Measurements from ENCODE around the gene ATOH8. TPM values are rescaled to one million over a fixed set of nuclear protein-coding genes. Genes with fewer than 3 reads are reported as not detected.

The ATOH8 gene
- polyA plus RNA-seq, 1 donor (not counting 4 experiments of a cell fraction or from before 2014, with no cell fraction given): not detected

- Histone ChIP-seq H3K36me3 (ENCODE audit: control insufficient read depth in 2 of 2, extremely low read depth in 1 of 2, insufficient read depth in 2 of 2, low read length in 2 of 2) (no peaks in the 10 kb centered on the region), H3K9me3 (ENCODE audit: control insufficient read depth, low read depth, low read length) (no peaks in the 10 kb centered on the region), H3K27ac (ENCODE audit: control insufficient read depth, insufficient read depth, low read length) (no peak overlapping the region), H3K79me2 (ENCODE audit: control insufficient read depth, insufficient read depth, low read length) (no peaks in the 10 kb centered on the region), H3K27me3 (ENCODE audit: control insufficient read depth, extremely low read depth, insufficient read depth, low read length) (peaks cover 23% of the 10 kb centered on the region), H3K4me2 (ENCODE audit: control insufficient read depth, extremely low read depth, insufficient read depth, low read depth, low read length) (no peak overlapping the region), H3K9me1 (ENCODE audit: control insufficient read depth, extremely low read depth, insufficient read depth, low read length) (no peaks in the 10 kb centered on the region), H3K4me3 (ENCODE audit: control insufficient read depth in 2 of 3, extremely low read depth in 1 of 3, insufficient read depth in 2 of 3, low read depth in 1 of 3, low read length in 3 of 3) (no peak overlapping the region), H3K4me1 (ENCODE audit: control insufficient read depth, extremely low read depth, insufficient read depth, low read length) (no peaks in the 10 kb centered on the region), H2AFZ (ENCODE audit: control insufficient read depth, low read length) (no peak overlapping the region), H4K20me1 (ENCODE audit: control insufficient read depth, extremely low read depth, insufficient read depth, low read length) (peaks cover 3% of the 10 kb centered on the region), H3K9ac (ENCODE audit: control insufficient read depth, extremely low read depth, insufficient read depth, low read length) (no peak overlapping the region)
- no peak for TF ChIP-seq EZH2 (IDR thresholded peaks at IDR 0.05; ENCODE audit: low read length)
- TF ChIP-seq CTCF (optimal IDR thresholded peaks at IDR 0.05 in 1 of 3, IDR thresholded peaks at IDR 0.05 in 1 of 3, conservative IDR thresholded peaks at IDR 0.05 in 1 of 3; ENCODE audit: extremely low read depth in 1 of 3, insufficient read depth in 2 of 3, low read length in 3 of 3): no peak
- DNase-seq (ENCODE audit: low read depth, low spot score) (no peak), FAIRE-seq (no peak)
- dilution Hi-C loops (cut with MboI; ENCODE audit: extremely low pct_ligation_motif_present, low sequenced_read_pairs): loop anchor here (25.0 kb wide), 1 partner anchor 88 kb away; no protein-coding TSS in a partner anchor
Observed at GRCh38 chr2:85724731-85725181, 29.0 kb upstream of the ATOH8 start.

- Histone ChIP-seq H3K27me3 (ENCODE audit: control insufficient read depth, extremely low read depth, insufficient read depth, low read length) (peaks cover 23% of the 10 kb centered on the region), H3K9ac (ENCODE audit: control insufficient read depth, extremely low read depth, insufficient read depth, low read length) (no peak overlapping the region), H2AFZ (ENCODE audit: control insufficient read depth, low read length) (no peak overlapping the region), H3K4me2 (ENCODE audit: control insufficient read depth, extremely low read depth, insufficient read depth, low read depth, low read length) (no peak overlapping the region), H3K9me3 (ENCODE audit: control insufficient read depth, low read depth, low read length) (no peaks in the 10 kb centered on the region), H3K27ac (ENCODE audit: control insufficient read depth, insufficient read depth, low read length) (no peak overlapping the region), H3K4me1 (ENCODE audit: control insufficient read depth, extremely low read depth, insufficient read depth, low read length) (no peaks in the 10 kb centered on the region), H3K9me1 (ENCODE audit: control insufficient read depth, extremely low read depth, insufficient read depth, low read length) (no peaks in the 10 kb centered on the region), H4K20me1 (ENCODE audit: control insufficient read depth, extremely low read depth, insufficient read depth, low read length) (peaks cover 3% of the 10 kb centered on the region), H3K36me3 (ENCODE audit: control insufficient read depth in 2 of 2, extremely low read depth in 1 of 2, insufficient read depth in 2 of 2, low read length in 2 of 2) (no peaks in the 10 kb centered on the region), H3K4me3 (ENCODE audit: control insufficient read depth in 2 of 3, extremely low read depth in 1 of 3, insufficient read depth in 2 of 3, low read depth in 1 of 3, low read length in 3 of 3) (no peak overlapping the region), H3K79me2 (ENCODE audit: control insufficient read depth, insufficient read depth, low read length) (no peaks in the 10 kb centered on the region)
- dilution Hi-C loops (cut with MboI; ENCODE audit: extremely low pct_ligation_motif_present, low sequenced_read_pairs): no loop called here
- no peak for FAIRE-seq
- DNase-seq (ENCODE audit: low read depth, low spot score): no peak
- TF ChIP-seq EZH2 (IDR thresholded peaks at IDR 0.05; ENCODE audit: low read length): no peak
Observed at GRCh38 chr2:85725451-85725850, 28.3 kb upstream of the ATOH8 start.

GRCh38 chr2:85727798-85728197 is 26.0 kb upstream of the ATOH8 start:
- no peak overlapping the region for H2AFZ ChIP-seq (ENCODE audit: control insufficient read depth, low read length)
- DNase-seq (ENCODE audit: low read depth, low spot score) (no peak), FAIRE-seq (no peak)
- dilution Hi-C loops (cut with MboI; ENCODE audit: extremely low pct_ligation_motif_present, low sequenced_read_pairs): no loop called here
- H3K9me1 ChIP-seq (ENCODE audit: control insufficient read depth, extremely low read depth, insufficient read depth, low read length): no peaks in the 10 kb centered on the region
- H3K27ac ChIP-seq (ENCODE audit: control insufficient read depth, insufficient read depth, low read length): no peak overlapping the region
- TF ChIP-seq CTCF (optimal IDR thresholded peaks at IDR 0.05 in 1 of 3, IDR thresholded peaks at IDR 0.05 in 1 of 3, conservative IDR thresholded peaks at IDR 0.05 in 1 of 3; ENCODE audit: extremely low read depth in 1 of 3, insufficient read depth in 2 of 3, low read length in 3 of 3) (no peak), EZH2 (IDR thresholded peaks at IDR 0.05; ENCODE audit: low read length) (no peak)
- H3K4me2 ChIP-seq (ENCODE audit: control insufficient read depth, extremely low read depth, insufficient read depth, low read depth, low read length): no peak overlapping the region
- no peaks in the 10 kb centered on the region for H4K20me1 ChIP-seq (ENCODE audit: control insufficient read depth, extremely low read depth, insufficient read depth, low read length)
- no peaks in the 10 kb centered on the region for H3K79me2 ChIP-seq (ENCODE audit: control insufficient read depth, insufficient read depth, low read length)
- H3K4me1 ChIP-seq (ENCODE audit: control insufficient read depth, extremely low read depth, insufficient read depth, low read length): no peaks in the 10 kb centered on the region
- H3K4me3 ChIP-seq (ENCODE audit: control insufficient read depth in 2 of 3, extremely low read depth in 1 of 3, insufficient read depth in 2 of 3, low read depth in 1 of 3, low read length in 3 of 3): no peak overlapping the region
- H3K36me3 ChIP-seq (ENCODE audit: control insufficient read depth in 2 of 2, extremely low read depth in 1 of 2, insufficient read depth in 2 of 2, low read length in 2 of 2): no peaks in the 10 kb centered on the region
- peaks cover 23% of the 10 kb centered on the region for H3K27me3 ChIP-seq (ENCODE audit: control insufficient read depth, extremely low read depth, insufficient read depth, low read length)
- H3K9me3 ChIP-seq (ENCODE audit: control insufficient read depth, low read depth, low read length): no peaks in the 10 kb centered on the region
- H3K9ac ChIP-seq (ENCODE audit: control insufficient read depth, extremely low read depth, insufficient read depth, low read length): no peak overlapping the region
